RKO (cell line): Measurements from ENCODE around the gene UBE2E2.

Experiments
- DNase-seq: peaks from one replicate; pipeline ENCODE4 v3.0.0-alpha.2; 2016; ENCODE audit warnings: low spot score

The UBE2E2 gene

GRCh38 chr3:23480329-23480714 lies 277.2 kb downstream of the UBE2E2 start:
- DNase-seq, result no peak

GRCh38 chr3:23481011-23481615 lies 278.0 kb downstream of the UBE2E2 start:
- DNase-seq, result no peak

GRCh38 chr3:23481616-23482278 lies 278.6 kb downstream of the UBE2E2 start:
- DNase-seq, result no peak

- no peak for DNase-seq
Observed at GRCh38 chr3:23484386-23484785, 281.3 kb downstream of the UBE2E2 start.

GRCh38 chr3:23485922-23486321 lies 282.8 kb downstream of the UBE2E2 start:
- no peak for DNase-seq

- DNase-seq, result no peak
Observed at GRCh38 chr3:23487015-23487414, 283.9 kb downstream of the UBE2E2 start.

- DNase-seq, result no peak
Observed at GRCh38 chr3:23488618-23489017, 285.5 kb downstream of the UBE2E2 start.

- DNase-seq, result no peak
Observed at GRCh38 chr3:23489300-23490158, 286.4 kb downstream of the UBE2E2 start.

- DNase-seq, result no peak
Observed at GRCh38 chr3:23490459-23490858, 287.3 kb downstream of the UBE2E2 start.

GRCh38 chr3:23492057-23492456 lies 288.9 kb downstream of the UBE2E2 start:
- DNase-seq, result no peak

- no peak for DNase-seq
Observed at GRCh38 chr3:23493889-23494288, 290.8 kb downstream of the UBE2E2 start.

- no peak for DNase-seq
Observed at GRCh38 chr3:23494967-23495366, 291.8 kb downstream of the UBE2E2 start.

- peak; percentile 5 for DNase-seq
Observed at GRCh38 chr3:23495507-23495906, 292.4 kb downstream of the UBE2E2 start.

GRCh38 chr3:23496165-23496564 lies 293.0 kb downstream of the UBE2E2 start:
- no peak for DNase-seq

GRCh38 chr3:23497156-23497555 lies 294.0 kb downstream of the UBE2E2 start:
- DNase-seq, result no peak

GRCh38 chr3:23501201-23501802 lies 298.2 kb downstream of the UBE2E2 start:
- no peak for DNase-seq

- DNase-seq, result no peak
Observed at GRCh38 chr3:23508464-23508863, 305.3 kb downstream of the UBE2E2 start.

- no peak for DNase-seq
Observed at GRCh38 chr3:23518441-23518840, 315.3 kb downstream of the UBE2E2 start.

GRCh38 chr3:23519314-23520208 lies 316.4 kb downstream of the UBE2E2 start:
- DNase-seq, result no peak

- no peak for DNase-seq
Observed at GRCh38 chr3:23527326-23527725, 324.2 kb downstream of the UBE2E2 start.

GRCh38 chr3:23533596-23533995 lies 330.5 kb downstream of the UBE2E2 start:
- DNase-seq, result no peak

- DNase-seq, result no peak
Observed at GRCh38 chr3:23533996-23534395, 330.9 kb downstream of the UBE2E2 start.
